GM12801 (cell line): ENCODE results near the gene RHOT2.

ENCODE experiments used
- CTCF ChIP-seq: IDR thresholded peaks from one replicate; pipeline ENCODE4 v1.5.1; 2011; ENCODE audit warnings: control low read depth; ENCODE audit not compliant: insufficient read length; ENCODE audit errors: extremely low read depth

RHOT2 gene

GRCh38 chr16:689175-689897, 21.4 kb downstream of the RHOT2 start:
- TF ChIP-seq CTCF, result no peak

GRCh38 chr16:692356-693108, 24.6 kb downstream of the RHOT2 start:
- no peak for TF ChIP-seq CTCF

GRCh38 chr16:693364-693763, 25.4 kb downstream of the RHOT2 start:
- TF ChIP-seq CTCF, result no peak

GRCh38 chr16:693766-694165, 25.8 kb downstream of the RHOT2 start:
- TF ChIP-seq CTCF, result no peak

GRCh38 chr16:694187-694862, 26.4 kb downstream of the RHOT2 start:
- TF ChIP-seq CTCF, result no peak

GRCh38 chr16:694863-695354, 27.0 kb downstream of the RHOT2 start:
- TF ChIP-seq CTCF, result no peak
